Fibroblast of skin of scalp (primary cell): ENCODE data around the gene KRTAP5-6.

Experiments
- DNase-seq: peaks from one replicate; pipeline ENCODE4 v3.0.0-alpha.2; 2013

Gene KRTAP5-6

GRCh38 chr11:1702506-1702905 lies 5.5 kb downstream of the KRTAP5-6 start:
- DNase-seq, result no peak

GRCh38 chr11:1703146-1703545 lies 6.2 kb downstream of the KRTAP5-6 start:
- DNase-seq, result no peak

GRCh38 chr11:1705126-1706052 lies 8.4 kb downstream of the KRTAP5-6 start:
- DNase-seq, result no peak

- DNase-seq, result no peak
These were observed 9.8 kb downstream of the KRTAP5-6 start for GRCh38 chr11:1706634-1707400.

DNA sequence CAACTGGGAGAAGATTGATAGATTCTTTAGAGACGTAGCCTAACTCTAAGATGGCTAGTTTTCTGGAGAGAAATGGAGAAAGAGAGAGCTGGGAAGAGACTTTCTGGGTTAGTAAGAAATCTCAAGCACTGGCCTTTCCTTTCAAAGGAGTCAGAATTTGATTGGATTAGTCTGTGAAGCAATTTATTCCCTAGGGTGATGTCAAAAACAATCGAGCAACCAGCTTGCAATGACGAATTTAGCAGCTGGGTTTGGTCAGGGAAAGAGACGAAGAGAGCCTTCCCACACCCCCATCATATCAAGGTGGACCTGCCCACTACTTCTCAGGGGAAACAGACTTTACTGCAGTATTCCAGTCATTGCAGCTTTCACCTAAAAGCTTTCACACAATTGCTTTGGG lies 10.8 kb downstream of the KRTAP5-6 start:
- no peak for DNase-seq

DNA sequence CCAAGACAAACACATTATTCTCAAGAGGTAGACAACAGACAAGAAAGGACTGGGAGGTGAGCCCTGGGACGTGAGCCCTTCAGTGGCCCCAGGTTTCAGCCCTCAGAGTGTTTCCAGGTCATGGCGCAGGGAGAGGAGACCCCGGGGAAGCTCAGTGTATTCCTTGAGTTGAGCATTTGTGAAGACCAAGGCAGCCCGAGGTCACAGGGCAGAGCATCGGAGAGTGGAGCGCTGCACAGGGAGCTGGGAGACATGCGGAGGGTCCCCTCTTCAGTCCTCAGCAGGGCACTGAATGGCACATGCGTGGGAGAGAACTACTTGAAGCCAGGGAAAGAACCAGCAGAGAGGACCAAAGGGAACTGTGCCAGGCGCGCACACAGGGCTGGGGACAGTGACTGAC lies 11.7 kb downstream of the KRTAP5-6 start:
- no peak for DNase-seq

GRCh38 chr11:1714908-1715885 lies 18.2 kb downstream of the KRTAP5-6 start:
- no peak for DNase-seq

- no peak for DNase-seq
These were observed 20.8 kb downstream of the KRTAP5-6 start for GRCh38 chr11:1717745-1718144.

DNA sequence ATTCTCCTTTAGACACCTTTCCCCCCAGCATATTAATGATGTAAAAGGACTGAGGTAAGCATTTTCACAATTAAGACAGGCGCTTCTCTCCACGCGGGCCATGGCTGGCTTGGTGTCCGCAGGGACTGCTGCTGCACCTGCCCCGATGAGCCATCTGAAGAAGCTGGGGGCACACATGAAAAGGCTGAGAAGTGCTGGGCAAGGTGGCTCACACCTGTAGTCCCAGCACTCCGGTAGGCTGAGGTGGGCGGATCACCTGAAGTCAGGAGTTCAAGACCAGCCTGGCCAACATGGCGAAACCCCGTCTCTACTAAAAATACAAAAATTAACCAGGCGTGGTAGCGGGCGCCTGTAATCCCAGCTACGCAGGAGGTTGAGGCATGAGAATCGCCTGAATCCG lies 21.3 kb downstream of the KRTAP5-6 start:
- DNase-seq, result no peak

GRCh38 chr11:1719781-1720180 lies 22.8 kb downstream of the KRTAP5-6 start:
- no peak for DNase-seq

GRCh38 chr11:1727096-1727690 lies 30.2 kb downstream of the KRTAP5-6 start:
- no peak for DNase-seq

DNA sequence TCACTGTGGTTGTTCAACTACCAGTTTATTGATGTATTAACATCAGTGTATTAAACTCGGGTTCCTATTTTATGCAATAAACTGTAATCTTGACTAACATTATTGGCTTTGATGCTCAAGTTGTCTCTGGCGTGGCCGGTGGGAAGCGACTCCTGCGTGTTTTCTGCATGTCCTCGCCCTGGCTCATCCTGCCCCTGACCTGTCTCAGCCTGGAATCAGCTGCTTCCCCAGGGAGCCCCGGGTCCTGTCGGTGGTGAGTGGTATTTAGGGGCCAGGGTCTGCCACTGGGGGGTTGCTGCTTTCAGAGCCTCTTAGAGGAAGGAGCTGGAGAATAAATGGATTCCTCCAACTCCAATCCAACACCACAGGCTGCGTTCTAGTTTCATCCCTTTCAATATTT lies 30.9 kb downstream of the KRTAP5-6 start:
- no peak for DNase-seq

DNA sequence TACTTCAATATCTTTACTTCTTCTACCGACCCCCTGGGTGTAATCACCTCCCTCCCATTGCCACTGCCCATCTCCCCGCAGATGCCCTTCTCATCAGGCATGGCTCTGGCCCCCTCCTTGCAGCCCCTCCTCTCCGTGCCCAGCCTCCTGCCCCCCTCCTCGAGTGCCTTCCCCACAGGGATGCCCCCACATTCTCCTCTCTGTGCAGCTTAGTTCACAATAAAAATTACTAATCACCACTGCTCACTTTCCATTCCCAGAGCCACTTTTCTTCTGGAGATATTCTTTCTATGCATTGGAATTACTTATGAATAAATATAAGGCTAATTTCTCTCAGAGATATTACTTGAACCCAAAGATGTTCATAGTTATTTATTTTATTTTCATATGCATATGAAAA lies 31.3 kb downstream of the KRTAP5-6 start:
- DNase-seq, result no peak

- no peak for DNase-seq
These were observed 32.1 kb downstream of the KRTAP5-6 start for GRCh38 chr11:1728931-1729691.

DNA sequence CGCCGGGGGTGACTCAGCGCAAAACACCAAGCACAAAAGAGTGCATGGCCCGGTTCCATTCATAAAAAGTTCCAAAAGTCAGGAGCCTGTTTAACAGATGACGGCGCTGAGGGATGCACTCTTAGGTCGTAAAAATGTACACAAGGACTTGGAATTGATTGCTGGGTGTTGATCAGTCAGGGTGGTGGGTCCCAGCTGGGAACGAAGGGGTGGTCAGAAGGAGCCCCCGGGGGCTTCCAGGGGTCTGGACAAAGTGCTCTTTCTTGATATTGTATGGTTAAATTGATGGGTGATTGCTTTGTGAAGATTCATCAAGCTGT lies 32.7 kb downstream of the KRTAP5-6 start:
- DNase-seq, result no peak

- no peak for DNase-seq
These were observed 33.1 kb downstream of the KRTAP5-6 start for GRCh38 chr11:1730059-1730629.

GRCh38 chr11:1731451-1732059 lies 34.6 kb downstream of the KRTAP5-6 start:
- DNase-seq, result no peak

DNA sequence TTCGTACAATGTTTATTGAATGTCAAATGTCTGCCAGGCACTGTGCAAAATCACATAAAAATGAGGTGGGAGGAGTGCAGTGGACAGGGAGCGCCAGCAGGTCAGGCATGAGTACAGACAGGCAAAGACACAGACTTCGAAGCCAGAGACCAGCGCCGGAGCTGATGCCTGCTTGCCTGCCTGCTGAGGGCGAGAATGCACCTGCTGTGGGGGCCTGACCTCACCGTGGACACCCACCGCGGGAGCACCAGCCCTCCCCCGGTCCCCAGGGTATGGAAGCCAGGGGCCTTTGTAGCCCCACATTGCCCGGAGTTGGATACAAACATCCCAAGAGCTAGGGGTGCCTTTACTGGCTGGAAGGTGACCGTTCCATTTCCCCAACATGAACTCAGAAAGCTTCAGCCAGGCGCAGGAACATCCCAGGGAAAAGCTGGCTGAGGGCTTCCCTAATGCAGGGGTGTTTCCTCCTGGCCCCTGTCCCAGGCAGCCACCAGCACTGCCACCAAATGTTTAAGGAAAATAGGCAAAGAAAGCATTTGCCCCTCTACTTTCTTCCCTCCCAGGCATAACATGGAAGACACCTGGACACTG lies 35.5 kb downstream of the KRTAP5-6 start:
- no peak for DNase-seq

- no peak for DNase-seq
These were observed 36.2 kb downstream of the KRTAP5-6 start for GRCh38 chr11:1733009-1733715.
